Epithelial cell of esophagus (primary cell): ENCODE results near the gene RWDD4.
A peak's percentile ranks its signal among the peaks of the same experiment; 100 is the strongest.

ENCODE experiments used
- DNase-seq: peaks from one replicate; pipeline ENCODE4 v3.0.0; 2010; ENCODE audit warnings: low read depth
- H3K4me3 ChIP-seq: 2 replicates; pipeline ENCODE4 v1.5.1; 2011; ENCODE audit warnings: mild to moderate bottlenecking, low read length, control low read depth
- TF ChIP-seq, protein P1 (sequence below): IDR thresholded peaks from 2 replicates; pipeline ENCODE4 v1.5.1; 2011; ENCODE audit warnings: low read depth, mild to moderate bottlenecking, low read length, control low read depth, inconsistent platforms; ENCODE audit not compliant: insufficient read depth; ENCODE audit errors: missing control alignments

Gene RWDD4

DNA sequence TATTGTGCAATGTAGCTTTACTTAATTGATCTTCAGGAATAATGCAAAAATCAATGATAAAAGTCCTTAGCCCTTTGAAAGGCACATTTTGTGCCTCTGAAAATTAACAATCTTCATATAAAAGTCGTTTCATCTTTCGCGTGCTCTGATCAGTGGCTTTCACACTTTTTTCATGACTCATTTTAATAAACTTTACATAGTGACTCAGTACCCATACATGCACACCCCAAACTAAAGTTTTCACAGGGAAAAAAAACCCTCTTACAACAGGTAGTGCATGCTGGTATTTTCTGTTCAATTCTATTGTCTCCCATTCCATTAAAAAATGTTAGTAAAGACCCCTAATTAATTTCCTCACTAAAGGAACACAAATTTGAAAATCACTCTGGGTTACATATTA is 21.5 kb downstream of the RWDD4 start:
- TF ChIP-seq, protein P1, sequence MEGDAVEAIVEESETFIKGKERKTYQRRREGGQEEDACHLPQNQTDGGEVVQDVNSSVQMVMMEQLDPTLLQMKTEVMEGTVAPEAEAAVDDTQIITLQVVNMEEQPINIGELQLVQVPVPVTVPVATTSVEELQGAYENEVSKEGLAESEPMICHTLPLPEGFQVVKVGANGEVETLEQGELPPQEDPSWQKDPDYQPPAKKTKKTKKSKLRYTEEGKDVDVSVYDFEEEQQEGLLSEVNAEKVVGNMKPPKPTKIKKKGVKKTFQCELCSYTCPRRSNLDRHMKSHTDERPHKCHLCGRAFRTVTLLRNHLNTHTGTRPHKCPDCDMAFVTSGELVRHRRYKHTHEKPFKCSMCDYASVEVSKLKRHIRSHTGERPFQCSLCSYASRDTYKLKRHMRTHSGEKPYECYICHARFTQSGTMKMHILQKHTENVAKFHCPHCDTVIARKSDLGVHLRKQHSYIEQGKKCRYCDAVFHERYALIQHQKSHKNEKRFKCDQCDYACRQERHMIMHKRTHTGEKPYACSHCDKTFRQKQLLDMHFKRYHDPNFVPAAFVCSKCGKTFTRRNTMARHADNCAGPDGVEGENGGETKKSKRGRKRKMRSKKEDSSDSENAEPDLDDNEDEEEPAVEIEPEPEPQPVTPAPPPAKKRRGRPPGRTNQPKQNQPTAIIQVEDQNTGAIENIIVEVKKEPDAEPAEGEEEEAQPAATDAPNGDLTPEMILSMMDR: no peak
- no peak overlapping the region for H3K4me3 ChIP-seq
- DNase-seq: peak; percentile 71

- no peak overlapping the region for H3K4me3 ChIP-seq
- peak; percentile 47 for DNase-seq
- TF ChIP-seq, protein P1: no peak
Observed at GRCh38 chr4:183636923-183637322, 22.1 kb downstream of the RWDD4 start.

- TF ChIP-seq, protein P1: no peak
- peak; percentile 23 for DNase-seq
- no peak overlapping the region for H3K4me3 ChIP-seq
Observed at GRCh38 chr4:183636503-183636902, 22.5 kb downstream of the RWDD4 start.

DNA sequence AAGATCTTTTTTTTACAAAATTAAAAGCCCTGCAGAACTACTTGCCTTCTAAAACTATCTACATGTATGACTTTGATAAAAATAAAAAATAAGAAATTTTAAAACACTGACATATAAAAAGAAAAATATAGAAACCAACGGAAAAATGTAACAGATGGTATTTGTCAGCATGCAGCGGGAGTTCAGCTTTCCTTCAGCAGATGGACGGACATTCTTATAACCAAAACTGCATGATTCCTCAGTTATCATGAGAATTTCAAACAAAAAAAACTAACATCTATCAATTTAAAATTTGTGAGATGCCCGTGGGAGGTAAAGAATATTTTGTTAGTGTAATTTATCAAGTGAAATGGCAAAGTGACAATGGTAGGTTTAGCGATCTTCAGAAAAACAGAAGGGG is 23.2 kb downstream of the RWDD4 start:
- H3K4me3 ChIP-seq: no peak overlapping the region
- no peak for DNase-seq
- TF ChIP-seq, protein P1: no peak

- TF ChIP-seq, protein P1: no peak
- no peak overlapping the region for H3K4me3 ChIP-seq
- no peak for DNase-seq
Observed at GRCh38 chr4:183635321-183635720, 23.7 kb downstream of the RWDD4 start.

DNA sequence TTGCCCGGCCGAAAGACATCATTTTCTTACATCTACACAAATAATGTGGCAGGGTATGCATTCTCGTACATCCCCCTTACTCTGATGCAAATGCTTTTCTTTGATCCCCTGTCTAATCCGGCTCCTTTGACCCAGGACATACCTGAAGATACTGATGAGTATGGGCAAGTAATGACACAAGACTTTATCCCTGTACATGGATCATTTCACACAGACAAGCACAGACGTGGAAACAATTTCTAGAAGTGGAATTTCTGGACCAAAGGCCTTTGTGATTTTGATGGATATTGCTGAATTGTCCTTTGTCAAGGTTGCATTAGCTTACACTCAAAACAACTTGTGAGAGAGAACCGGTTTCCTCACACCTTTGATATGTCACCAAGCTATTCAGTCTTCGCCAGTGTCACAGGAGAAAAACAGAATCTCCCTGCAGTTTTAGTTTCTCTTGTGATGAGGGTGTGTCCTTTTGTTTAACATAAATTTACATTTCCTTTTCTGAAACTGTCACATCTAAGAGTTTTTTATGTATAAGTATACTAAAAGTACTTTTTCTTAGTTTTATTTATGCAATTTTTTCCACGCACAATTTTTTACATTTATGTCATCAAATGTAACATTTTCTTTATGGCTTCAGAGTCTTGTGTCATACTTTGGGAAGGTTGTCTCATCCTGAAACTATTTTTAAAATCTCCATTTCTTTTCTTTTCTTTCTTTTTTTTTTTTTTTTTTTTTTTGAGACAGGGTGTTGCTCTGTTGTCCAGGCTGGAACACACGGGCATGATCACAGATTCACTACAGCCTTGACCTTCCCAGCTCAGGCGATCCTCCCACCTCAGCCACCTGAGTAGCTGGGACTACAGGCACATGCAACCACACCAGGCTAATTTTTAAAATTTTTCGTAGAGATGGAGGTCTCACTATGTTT is 25.2 kb downstream of the RWDD4 start:
- TF ChIP-seq, protein P1: no peak
- no peak overlapping the region for H3K4me3 ChIP-seq
- DNase-seq: peak; percentile 38

DNA sequence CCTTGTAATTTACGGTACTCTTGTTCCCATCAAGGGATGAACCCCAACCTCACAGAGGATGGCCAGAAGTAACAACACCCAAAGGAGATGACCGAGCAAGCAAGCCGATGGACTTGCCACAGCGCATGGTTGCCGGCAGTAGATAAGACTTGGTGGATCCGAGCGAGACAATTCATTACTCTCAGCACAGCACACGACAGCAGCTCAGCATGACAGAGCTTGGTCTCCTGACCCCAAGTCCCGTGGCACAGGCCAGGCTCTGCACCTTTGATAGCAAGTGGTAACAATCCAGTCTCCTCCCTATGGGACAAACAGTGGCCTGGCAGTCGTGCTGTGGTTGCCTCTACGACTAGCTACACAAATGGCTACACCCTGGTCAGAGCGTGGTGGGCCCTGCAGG is 26.3 kb downstream of the RWDD4 start:
- no peak for DNase-seq
- no peak overlapping the region for H3K4me3 ChIP-seq
- TF ChIP-seq, protein P1: no peak
